Hematopoietic multipotent progenitor cell treated with erythropoietin and hydrocortisone succinate and interleukin-3 and kit ligand, for 8 days (in vitro differentiated cells): ENCODE measurements around the gene N4BP2.

ENCODE experiments used
- DNase-seq: peaks from one replicate; pipeline ENCODE4 v3.0.0-alpha.2; 2015

The N4BP2 gene

DNA sequence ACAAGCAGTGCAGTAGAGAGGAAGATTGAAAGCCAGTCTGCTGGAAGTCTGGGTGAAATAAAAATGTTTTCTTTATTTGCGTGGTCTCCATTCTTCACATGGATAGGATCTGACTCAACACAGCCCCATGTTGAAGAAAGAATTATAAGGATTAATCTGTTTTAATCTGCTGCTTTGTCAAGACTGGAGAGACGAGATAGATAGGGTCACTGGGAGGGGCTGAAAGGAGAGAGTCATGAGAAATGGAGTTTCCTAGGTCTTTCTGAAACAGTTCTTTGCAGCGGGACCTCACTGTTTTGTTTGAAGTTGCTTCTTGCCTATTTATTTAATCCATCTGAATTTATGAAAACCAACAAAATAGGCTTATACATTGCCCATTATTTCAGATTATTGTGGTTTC is 107.8 kb downstream of the N4BP2 start:
- no peak for DNase-seq

DNA sequence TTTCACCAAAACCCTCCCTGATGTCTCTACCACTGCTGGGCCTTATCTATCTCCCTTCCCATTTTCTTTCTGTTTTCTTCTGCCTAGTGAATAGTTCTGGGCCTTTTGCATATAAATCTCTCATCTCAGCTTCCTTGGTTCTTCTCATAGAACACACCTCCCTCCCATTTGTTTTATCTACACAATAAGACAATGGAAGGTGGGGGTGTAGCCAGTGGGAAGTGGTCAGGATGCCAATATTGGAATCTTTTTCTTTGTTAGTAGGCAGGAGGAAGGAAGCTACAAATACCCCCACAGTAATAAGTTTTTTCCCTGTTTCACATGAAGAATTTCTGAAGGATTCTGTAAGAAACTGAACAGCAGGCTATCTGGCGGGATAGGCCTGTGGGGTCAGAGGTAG is 109.3 kb downstream of the N4BP2 start:
- no peak for DNase-seq

DNA sequence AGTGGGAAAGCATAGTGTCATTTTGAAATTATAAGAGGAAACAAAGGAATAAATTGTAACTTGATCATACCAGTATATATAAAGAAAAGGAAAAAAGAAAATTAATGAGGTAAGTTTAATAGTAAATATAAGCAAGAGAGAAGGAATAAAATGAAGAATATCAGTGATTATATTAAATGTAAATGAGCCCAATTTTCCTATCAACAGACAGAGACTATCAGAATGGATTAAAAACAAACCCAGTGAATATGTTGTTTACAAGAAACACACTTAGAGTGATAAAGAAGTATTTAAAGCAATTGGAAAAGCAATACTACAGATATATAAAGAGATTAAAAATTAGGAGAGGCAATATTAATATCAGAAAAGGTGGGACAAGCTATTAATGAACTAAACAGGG is 111.4 kb downstream of the N4BP2 start:
- DNase-seq, result no peak

- no peak for DNase-seq
Observed at GRCh38 chr4:40170588-40170987, 113.9 kb downstream of the N4BP2 start.

GRCh38 chr4:40173470-40173875 is 116.8 kb downstream of the N4BP2 start:
- no peak for DNase-seq

DNA sequence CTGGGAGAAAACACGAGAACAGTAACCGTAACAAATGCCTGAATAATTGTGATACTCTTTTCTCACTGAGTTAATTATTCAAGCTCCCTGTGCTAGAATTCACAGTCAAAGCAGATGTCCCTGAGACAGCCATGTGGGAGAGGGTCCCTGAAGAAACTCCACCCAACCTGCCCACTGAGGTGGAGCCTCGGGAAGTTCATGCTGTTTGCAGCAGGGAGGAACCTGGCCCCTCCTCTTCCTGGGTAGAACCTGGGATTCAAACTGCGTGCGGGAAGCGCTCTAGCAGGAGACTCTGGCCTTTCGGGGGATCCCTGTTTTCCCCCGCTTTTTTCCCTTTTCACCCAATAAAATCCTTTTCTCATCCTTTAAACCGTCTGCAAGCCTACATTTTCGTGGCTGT is 120.0 kb downstream of the N4BP2 start:
- no peak for DNase-seq

DNA sequence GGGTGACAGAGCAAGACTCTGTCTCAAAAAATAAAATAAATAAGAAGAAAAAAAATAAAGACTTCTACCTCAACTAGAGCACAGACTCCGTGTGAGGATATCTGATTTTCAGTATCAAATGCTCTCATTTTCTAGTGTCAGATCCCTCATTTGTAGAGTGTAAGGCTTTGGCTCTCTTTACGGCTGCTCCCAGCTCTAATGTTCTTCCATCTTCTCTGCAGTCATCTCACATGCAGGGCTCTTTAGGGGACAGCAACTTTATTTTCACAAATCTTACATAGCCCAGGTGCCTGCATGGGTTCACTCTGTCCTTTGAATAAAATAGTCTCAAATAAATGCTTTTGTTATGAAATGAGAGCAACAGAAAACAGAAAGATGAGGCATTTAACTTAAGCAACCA is 120.9 kb downstream of the N4BP2 start:
- DNase-seq, result no peak

GRCh38 chr4:40178672-40179071 is 122.0 kb downstream of the N4BP2 start:
- no peak for DNase-seq

DNA sequence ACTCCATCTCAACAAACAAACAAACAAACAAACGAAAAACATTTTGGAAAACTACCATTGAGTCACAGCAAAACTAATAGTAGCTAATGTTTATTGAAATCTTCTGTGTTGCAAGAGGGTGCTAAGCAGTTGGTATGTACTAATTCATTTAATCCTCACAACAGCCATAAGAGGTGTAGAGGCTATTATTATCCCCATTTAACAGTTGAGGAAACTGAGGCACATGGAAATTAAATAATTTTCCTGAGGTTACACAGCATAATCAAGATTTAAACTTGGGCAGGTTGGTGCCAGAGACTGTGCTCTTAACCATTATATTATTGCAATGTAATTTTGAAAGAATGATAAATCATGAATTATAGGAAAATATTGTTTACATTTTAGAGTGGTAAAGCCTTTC is 122.7 kb downstream of the N4BP2 start:
- DNase-seq, result no peak

DNA sequence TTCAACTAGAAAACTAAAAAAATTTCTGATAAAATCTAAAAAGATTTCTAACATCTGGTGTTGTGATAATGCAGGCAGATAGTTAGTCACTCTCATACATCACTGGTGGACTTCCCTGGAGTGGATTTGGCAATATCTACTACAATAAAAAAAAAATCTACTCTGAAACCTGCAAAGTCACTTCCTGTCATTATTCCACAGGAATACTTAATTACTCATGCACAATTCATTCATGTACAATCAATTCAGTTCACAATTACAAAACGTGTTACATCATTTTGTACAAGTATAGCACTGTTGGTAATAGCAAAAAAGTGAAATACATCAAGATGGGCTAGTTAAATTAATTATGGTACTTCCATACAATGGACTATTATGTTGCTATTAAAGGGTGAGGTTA is 123.7 kb downstream of the N4BP2 start:
- DNase-seq, result peak; percentile 30

DNA sequence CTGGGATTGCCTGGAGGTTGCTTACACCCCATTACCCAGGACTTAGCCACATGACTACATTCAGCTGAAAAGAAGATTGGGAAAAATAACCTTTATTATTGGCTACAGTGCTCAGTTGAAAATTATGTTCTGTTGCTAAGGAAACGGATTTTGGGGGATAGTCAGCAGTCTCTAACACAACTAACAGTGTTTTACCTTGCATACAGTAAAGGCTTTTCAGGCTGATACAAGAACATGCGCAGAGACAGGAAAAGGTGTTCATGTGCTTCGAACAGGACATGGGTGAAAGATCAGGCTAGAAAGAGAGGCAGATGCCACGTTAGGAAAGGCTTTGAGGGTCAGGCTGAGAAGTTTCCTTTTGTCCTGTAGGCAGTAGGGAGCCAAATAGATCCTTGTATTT is 125.4 kb downstream of the N4BP2 start:
- no peak for DNase-seq

- no peak for DNase-seq
Observed at GRCh38 chr4:40182954-40183353, 126.3 kb downstream of the N4BP2 start.

GRCh38 chr4:40183615-40184411 is 127.2 kb downstream of the N4BP2 start:
- no peak for DNase-seq

DNA sequence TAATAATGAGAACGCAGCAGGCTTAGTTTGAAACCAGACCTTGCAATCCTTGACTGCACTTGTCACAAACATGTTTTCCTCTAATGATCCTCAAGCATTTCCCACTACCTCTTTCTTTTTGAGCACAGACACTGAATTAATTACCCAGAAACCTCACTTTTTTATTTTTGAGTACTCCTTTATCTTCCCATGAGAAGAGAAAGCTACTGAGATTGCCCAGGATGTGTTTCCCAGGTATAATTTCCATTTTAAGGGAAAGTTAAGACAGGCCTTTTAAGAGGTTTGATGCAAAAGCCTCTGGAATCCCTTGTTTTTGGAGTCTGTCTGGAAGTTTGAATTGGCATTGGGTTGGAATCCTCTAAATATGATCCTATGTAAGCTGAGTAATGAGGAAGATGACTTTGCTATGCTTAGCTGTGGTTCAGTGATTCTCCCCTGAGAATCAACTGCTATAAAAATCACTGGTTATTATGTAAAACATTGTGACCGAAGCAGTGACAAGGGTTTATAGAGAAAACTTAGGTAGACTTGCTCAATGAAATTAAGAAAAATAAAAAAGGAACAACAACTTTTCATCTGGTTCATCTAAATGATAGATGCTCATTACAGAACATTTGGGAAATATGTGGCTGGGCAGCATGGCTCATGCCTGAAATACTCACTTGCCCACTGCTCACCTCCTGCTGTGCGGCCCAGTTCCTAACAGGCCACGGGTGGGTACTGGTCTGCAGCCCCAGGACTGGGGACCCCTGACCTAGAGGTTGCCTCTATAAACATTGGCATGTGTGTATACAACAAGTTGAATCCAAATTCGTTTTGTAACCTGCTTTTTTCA is 129.4 kb downstream of the N4BP2 start:
- DNase-seq, result no peak

DNA sequence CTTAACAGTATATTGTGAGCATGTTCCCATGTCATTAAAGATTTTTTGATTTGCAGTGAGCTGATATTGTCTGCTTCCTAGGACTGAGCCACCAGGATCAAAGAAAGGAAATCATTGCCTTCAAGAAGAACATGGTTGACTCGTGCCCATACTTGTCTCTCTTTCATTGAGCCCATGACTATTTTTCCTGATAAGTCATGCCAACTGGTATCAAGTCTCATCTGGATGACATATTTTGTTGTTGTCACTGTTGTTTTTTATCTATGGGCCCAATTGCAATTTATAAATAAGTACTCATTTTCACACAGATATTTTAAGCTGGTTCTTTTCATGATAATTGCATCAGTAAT is 130.0 kb downstream of the N4BP2 start:
- DNase-seq, result no peak

DNA sequence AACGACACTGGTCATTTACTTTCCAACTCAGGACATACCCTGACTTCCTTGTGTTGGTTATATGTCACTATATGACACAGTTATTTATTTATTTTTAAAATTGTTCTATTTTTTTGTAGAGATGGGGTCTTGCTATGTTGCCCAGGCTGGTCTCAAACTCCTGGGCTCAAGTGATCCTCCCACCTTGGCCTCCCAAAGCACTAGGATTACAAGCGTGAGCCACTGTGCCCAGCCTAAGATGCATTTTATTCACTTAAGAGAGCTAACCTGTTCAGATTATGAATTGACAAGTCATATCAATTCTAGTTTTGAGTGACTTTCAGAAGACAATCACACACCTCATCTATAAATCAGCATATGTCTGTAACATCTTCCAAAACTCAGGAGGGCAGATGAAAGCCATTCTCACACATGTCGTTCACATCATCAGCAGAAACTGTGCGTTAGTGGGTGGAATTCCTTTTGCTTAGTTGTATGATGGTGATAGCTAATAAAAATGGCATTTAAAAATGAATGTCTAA is 130.8 kb downstream of the N4BP2 start:
- DNase-seq, result no peak

- no peak for DNase-seq
Observed at GRCh38 chr4:40190019-40190418, 133.4 kb downstream of the N4BP2 start.

- no peak for DNase-seq
Observed at GRCh38 chr4:40190465-40190864, 133.8 kb downstream of the N4BP2 start.

GRCh38 chr4:40190880-40191815 is 134.5 kb downstream of the N4BP2 start:
- DNase-seq, result no peak

GRCh38 chr4:40192114-40193015 is 135.7 kb downstream of the N4BP2 start:
- no peak for DNase-seq

GRCh38 chr4:40193016-40193571 is 136.4 kb downstream of the N4BP2 start:
- DNase-seq, result peak; percentile 25

DNA sequence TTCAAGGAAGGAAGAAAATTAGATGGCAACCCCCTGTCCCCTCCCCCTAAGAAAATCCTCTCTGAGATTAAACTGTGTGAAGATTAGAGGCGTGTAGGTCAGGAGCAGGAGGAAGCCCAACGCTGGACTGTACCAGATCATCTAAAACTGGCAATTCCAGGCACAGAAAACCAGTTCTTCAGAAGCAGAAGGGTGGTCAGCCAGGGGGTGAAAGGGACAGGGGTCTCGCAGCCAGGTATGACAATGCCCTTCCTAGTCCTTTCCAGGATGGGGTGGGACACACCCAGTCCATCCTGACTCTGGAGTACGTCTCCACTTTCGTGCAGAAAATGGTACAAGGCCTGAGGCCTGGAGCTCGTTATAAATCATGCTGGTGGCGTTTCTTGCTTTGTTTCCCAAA is 136.9 kb downstream of the N4BP2 start:
- no peak for DNase-seq
